T1000 (cell line): ENCODE data around the gene CAMLG.

Experiments used
- DNase-seq: peaks from one replicate; lab custom pipeline; 2025; ENCODE audit warnings: mixed read lengths; lab: John Stamatoyannopoulos, UW

CAMLG gene

DNA sequence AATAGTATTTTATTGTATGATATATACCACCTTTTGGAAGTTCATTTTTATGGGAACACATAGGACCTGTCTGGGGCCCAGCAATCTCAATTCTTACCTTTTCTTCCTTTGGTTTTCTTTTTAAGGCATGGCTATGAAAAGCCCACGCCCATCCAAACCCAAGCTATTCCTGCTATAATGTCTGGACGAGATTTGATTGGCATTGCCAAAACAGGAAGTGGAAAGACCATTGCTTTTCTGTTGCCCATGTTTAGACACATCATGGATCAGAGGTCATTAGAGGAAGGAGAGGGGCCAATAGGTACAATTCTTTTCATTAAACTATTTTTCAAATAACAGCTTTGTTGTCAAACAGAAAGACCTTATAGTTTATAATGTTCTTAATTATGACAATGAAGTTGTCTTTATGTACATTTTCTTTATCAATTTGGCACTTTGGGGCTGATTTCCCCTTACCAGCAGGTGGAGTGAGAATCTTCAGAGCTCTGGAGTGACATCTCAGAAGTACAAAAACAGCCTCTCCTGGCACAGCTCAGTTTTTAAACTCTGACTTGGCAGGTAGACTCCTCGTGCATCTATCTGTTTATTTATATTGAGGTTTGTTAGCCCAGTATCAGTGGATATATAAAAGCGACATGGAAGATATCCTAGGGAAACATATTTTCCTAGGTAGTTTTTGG is 46.0 kb downstream of the CAMLG start:
- no peak for DNase-seq

DNA sequence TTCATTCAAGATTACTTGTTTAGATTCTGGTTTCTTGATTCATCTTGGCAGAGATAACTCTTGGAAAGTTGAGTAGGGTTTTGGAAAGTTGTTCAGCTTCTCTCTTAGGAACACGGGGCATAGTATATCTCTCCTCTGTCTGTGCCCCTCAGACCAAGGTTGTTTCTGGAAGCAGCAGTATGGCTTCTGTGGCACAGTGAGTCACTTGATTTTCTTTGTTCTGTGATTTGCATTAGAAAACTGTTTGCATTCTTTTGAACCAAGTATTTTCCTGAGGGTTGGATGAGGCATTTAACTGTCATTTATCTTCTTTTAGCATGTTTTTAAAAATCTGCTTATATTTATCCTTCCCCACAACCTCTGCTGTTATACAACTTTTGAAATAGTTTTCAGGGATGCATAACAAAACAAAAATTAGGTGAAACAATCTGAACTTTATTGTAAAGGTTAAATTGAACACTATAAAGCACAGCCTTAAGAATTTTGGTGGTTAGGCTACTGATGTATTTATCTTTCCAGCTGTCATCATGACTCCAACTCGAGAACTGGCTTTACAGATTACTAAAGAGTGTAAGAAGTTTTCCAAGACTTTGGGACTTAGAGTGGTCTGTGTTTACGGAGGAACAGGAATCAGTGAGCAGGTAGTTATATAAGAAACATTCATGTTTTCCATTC is 46.7 kb downstream of the CAMLG start:
- no peak for DNase-seq

DNA sequence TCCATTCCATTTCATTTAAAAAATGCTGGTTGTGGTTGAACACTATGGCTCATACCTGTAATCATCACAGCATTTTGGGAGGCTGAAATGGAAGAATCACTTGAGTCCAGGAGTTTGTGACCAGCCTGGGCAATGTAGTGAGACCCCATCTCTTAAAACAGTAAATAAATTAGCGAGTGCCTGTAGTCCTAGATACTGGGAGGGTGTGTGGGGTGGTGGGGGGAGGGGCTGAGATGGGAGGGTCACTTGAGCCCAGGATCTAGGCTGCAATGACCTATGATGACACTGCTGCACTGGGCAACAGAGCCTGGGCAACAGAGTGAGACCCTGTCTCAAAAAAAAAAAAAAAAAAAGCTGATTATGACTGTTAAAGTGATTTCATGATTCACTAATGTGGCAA is 49.3 kb downstream of the CAMLG start:
- no peak for DNase-seq

DNA sequence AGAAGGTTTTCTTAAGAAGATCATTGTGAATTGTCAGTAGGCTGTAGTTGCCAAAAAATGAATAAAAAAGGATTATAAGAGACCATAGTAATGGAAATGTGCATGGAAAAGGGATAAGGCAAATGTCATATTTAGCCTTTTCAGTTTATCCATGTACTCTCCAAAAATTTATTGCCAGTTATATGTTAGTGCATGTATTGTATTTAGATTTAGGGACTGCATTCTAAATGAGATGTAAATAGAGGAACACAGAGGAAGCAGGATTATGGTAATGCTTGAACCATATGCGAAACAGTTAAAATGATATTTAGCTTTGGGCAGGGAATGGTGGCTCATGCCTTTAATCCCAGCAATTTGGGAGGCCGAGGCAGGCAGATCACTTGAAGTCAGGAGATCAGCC is 53.2 kb downstream of the CAMLG start:
- DNase-seq, result no peak

DNA sequence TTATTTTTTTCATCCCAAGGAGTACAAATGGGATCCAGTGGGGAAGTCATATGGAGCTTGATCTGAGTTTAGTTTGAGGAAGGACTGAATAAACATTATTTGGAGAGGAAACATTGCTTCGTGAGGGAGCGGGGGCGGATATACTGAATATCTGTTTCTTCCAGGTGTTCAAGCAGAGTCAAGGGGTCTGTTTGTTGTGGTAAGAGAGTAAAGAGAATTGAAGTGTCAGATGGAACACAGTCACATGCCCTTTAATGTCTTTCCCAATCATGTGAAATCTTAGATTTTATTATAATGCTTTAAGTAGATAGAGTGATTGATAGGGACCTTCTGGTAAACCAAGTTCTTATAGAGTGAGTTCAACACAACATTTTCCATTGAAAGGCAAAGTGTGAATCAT is 53.9 kb downstream of the CAMLG start:
- DNase-seq, result no peak

DNA sequence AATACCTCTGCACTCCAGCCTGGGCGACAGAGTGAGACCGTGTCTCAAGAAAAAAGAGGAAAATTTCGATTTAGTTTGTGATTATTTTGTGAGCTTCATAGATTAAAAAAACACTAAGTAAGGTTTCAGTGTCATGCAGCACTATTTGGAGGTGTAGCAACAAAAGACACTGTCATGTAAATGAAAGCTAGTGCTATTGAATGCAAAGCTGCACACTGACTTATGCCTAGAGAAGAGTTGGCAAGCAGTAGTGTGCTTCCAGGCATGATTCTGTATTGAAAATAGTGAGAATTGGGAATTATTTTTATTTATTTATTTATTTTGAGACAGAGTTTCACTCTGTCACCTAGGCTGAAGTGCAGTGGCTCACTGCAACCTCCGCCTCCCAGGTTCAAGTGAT is 54.8 kb downstream of the CAMLG start:
- DNase-seq, result no peak

DNA sequence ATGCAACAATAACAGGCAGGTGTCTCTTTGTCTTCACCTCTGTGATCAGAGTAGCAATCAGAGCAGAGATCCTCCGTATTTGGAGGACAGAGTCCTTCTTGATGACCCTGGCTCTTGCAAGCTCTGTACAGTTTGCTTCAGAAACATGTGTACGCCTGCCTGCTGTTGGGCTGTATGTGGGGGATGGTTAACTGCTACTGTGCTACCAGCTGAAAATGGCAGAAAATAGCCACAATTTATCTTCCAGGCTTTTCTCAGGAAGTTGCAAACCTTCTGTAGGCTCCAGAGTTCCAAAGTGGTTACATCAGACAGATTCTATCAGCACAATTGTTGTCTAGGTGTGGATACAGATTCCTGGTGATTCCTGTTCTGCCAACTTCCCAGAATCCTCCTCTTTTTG is 55.7 kb downstream of the CAMLG start:
- no peak for DNase-seq

DNA sequence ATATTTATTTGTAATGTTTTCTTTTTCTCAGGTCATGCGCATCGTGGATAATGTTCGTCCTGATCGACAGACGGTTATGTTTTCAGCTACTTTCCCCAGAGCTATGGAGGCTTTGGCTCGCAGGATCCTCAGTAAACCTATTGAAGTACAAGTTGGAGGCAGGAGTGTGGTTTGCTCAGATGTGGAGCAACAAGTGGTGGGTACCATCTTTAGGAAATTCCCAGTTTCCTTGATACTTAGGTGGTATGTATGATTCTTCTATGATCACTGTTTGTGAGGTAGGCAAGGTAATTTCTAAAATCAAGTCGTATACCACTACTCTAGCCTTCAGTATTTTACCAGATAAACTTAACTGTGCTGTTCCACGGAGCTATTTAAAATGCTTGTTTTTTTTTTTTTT is 56.5 kb downstream of the CAMLG start:
- DNase-seq, result no peak

DNA sequence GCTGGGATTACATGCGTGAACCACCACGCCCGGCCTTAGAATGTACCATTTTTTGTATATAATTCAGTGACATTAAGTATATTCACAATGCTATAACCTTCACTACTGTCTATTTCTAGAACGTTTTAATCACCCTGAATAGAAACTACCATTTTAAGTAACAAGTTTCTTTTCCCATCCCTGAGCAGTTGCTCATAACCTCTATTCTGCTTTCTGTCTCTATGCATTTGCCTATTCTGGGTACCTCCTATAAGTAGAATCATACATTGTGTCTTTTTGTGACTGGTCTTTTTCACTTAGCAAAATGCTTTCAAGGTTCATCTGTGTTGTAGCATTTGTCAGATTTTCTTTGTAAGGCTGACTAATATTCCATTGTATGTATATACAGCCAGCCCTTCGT is 60.1 kb downstream of the CAMLG start:
- no peak for DNase-seq
